Activated gamma-delta T cell treated with anti-CD3 and anti-CD28 coated beads, Interleukin-2, amount 50 U/mL, for 16 hours (primary cell): ENCODE measurements around the gene POLN.

Experiments
- DNase-seq: peaks from one replicate; pipeline ENCODE4 v3.0.0-alpha.2; 2020; ENCODE audit warnings: low read depth

Gene POLN

GRCh38 chr4:2083116-2083825 lies 158.7 kb downstream of the POLN start:
- no peak for DNase-seq

- DNase-seq = no peak
These were observed 159.3 kb downstream of the POLN start for GRCh38 chr4:2082627-2083026.

GRCh38 chr4:2082118-2082517 lies 159.8 kb downstream of the POLN start:
- no peak for DNase-seq

- no peak for DNase-seq
These were observed 160.4 kb downstream of the POLN start for GRCh38 chr4:2081540-2081939.

GRCh38 chr4:2080429-2081300 lies 161.3 kb downstream of the POLN start:
- DNase-seq = no peak

GRCh38 chr4:2079926-2080325 lies 162.0 kb downstream of the POLN start:
- no peak for DNase-seq

GRCh38 chr4:2079006-2079405 lies 162.9 kb downstream of the POLN start:
- DNase-seq = no peak

GRCh38 chr4:2078584-2078983 lies 163.3 kb downstream of the POLN start:
- no peak for DNase-seq

GRCh38 chr4:2077537-2078460 lies 164.1 kb downstream of the POLN start:
- no peak for DNase-seq

- DNase-seq = no peak
These were observed 164.9 kb downstream of the POLN start for GRCh38 chr4:2076908-2077536.

- no peak for DNase-seq
These were observed 165.7 kb downstream of the POLN start for GRCh38 chr4:2075987-2076907.

- no peak for DNase-seq
These were observed 166.5 kb downstream of the POLN start for GRCh38 chr4:2075171-2075986.

- DNase-seq = no peak
These were observed 167.3 kb downstream of the POLN start for GRCh38 chr4:2074588-2074987.

- DNase-seq = no peak
These were observed 168.0 kb downstream of the POLN start for GRCh38 chr4:2073808-2074481.

GRCh38 chr4:2072971-2073807 lies 168.7 kb downstream of the POLN start:
- DNase-seq = no peak

GRCh38 chr4:2071912-2072867 lies 169.7 kb downstream of the POLN start:
- DNase-seq = no peak

- DNase-seq = no peak
These were observed 170.5 kb downstream of the POLN start for GRCh38 chr4:2071252-2071911.
